GM10266 (cell line): ENCODE results near the gene EHF.

Source experiments
- DNase-seq: peaks from one replicate; pipeline ENCODE4 v3.0.0; 2012; ENCODE audit errors: extremely low spot score
- CTCF ChIP-seq: IDR thresholded peaks from 2 replicates; pipeline ENCODE4 v1.5.1; 2012; ENCODE audit warnings: mild to moderate bottlenecking, low read depth; ENCODE audit not compliant: control insufficient read depth, insufficient read depth; ENCODE audit errors: missing control alignments

EHF gene

GRCh38 chr11:34609187-34609751, 11.6 kb upstream of the EHF start:
- no peak for TF ChIP-seq CTCF
- no peak for DNase-seq

GRCh38 chr11:34609850-34610249, 11.0 kb upstream of the EHF start:
- TF ChIP-seq CTCF: no peak
- DNase-seq: no peak

GRCh38 chr11:34610324-34611041, 10.4 kb upstream of the EHF start:
- no peak for DNase-seq
- no peak for TF ChIP-seq CTCF

- DNase-seq: no peak
- no peak for TF ChIP-seq CTCF
These were observed 7.9 kb upstream of the EHF start for GRCh38 chr11:34613015-34613414.

GRCh38 chr11:34613552-34614056, 7.3 kb upstream of the EHF start:
- DNase-seq: peak; percentile 28

GRCh38 chr11:34614344-34615104, 6.4 kb upstream of the EHF start:
- no peak for TF ChIP-seq CTCF
- peak; percentile 15 for DNase-seq

More at GRCh38 chr11:34613552-34614056, 7.3 kb upstream of the EHF start:
- TF ChIP-seq CTCF: no peak
